HCT116 (cell line): ENCODE data around the gene APIP. TPM values are rescaled to one million over a fixed set of nuclear protein-coding genes. Genes with fewer than 3 reads are reported as not detected.

Experiments
- ATAC-seq: fragments of 200-7000 bp; cut with Tn5 transposase; 2 replicates; pipeline ENCODE4 v1.9.1; 2020; ENCODE audit warnings: mild to moderate bottlenecking, moderate library complexity
- BruUV-seq: library from RNA; stranded (reverse); fragments of 400-500 nt; replicated peaks from 2 replicates; lab custom pipeline; 2021; lab: Mats Ljungman, UMichigan
- CTCF ChIA-PET: fragments of 300-600 bp; sonication (Branson Sonifier 250); formaldehyde crosslinking; loops from one replicate; lab custom pipeline; 2021; ENCODE audit warnings: antibody characterized with exemption; lab: Charles Lee
- POLR2A ChIA-PET: fragments of 300-600, 350-600 bp; sonication (Branson Sonifier 250); formaldehyde crosslinking; loops from one replicate; lab custom pipeline; 2021; ENCODE audit warnings: antibody characterized with exemption; lab: Charles Lee
- RAD21 ChIA-PET, 2 experiments: fragments of 300-600 bp; sonication (Branson Sonifier 250); formaldehyde crosslinking; loops; one replicate each; lab custom pipeline; 2023; ENCODE audit warnings: low total read pairs in 2 of 2; ENCODE audit not compliant: uncharacterized antibody in 2 of 2, unreplicated experiment in 2 of 2, low non-redundant PET in 1 of 2; lab: Charles Lee
- DNase-seq: peaks from one replicate; pipeline ENCODE4 v3.0.0-alpha.2; 2010; ENCODE audit warnings: low read depth, low spot score
- H2AFZ ChIP-seq: fragments of 200-600 bp; shearing (Covaris generic), sonication (generic); 2 replicates; pipeline ENCODE4 v1.6.1; 2017; ENCODE audit warnings: low read depth, mixed run types, mixed read lengths, antibody characterized with exemption, low read length; ENCODE audit not compliant: poor library complexity, severe bottlenecking
- H3K27ac ChIP-seq: 2 replicates; pipeline ENCODE4 v1.5.1; 2012; ENCODE audit warnings: low read depth, low read length
- H3K27me3 ChIP-seq: fragments of 200-600 bp; sonication (generic); 2 replicates; pipeline ENCODE4 v1.6.1; 2016; ENCODE audit warnings: mixed run types, low read length, mixed read lengths; ENCODE audit not compliant: insufficient read depth
- H3K36me3 ChIP-seq, 2 experiments: fragments of 200-500 bp in 1 of 2; fragments of 200-600 bp in 1 of 2; sonication (Bioruptor generic) in 1 of 2; sonication (generic) in 1 of 2; 2 replicates each; pipeline versions ENCODE4 v1.5.1 to v1.6.1; 2014 to 2016; ENCODE audit warnings: low read length in 2 of 2, inconsistent platforms in 1 of 2, mixed read lengths in 1 of 2, mixed run types in 1 of 2; ENCODE audit not compliant: insufficient read depth in 2 of 2, control insufficient read depth in 1 of 2
- H3K4me1 ChIP-seq, 2 experiments: fragments of 200-600 bp in 1 of 2; sonication (generic) in 1 of 2; 2 replicates each; pipeline versions ENCODE4 v1.5.1 to v1.6.1; 2012 to 2017; ENCODE audit warnings: low read length in 2 of 2, inconsistent platforms in 1 of 2, mild to moderate bottlenecking in 1 of 2, mixed read lengths in 1 of 2, mixed run types in 1 of 2, moderate library complexity in 1 of 2; ENCODE audit not compliant: insufficient read depth in 2 of 2, control insufficient read depth in 1 of 2
- H3K4me2 ChIP-seq: fragments of 200-600 bp; sonication (generic); 2 replicates; pipeline ENCODE4 v1.6.1; 2017; ENCODE audit warnings: mixed run types, low read length, mixed read lengths
- H3K4me3 ChIP-seq, 2 experiments: fragments of 200-600 bp in 1 of 2; sonication (generic) in 1 of 2; replicated peaks in 1 of 2; 2 replicates each; pipeline ENCODE4 v1.5.1; 2011 to 2016; ENCODE audit warnings: low read length in 2 of 2, control low read depth in 1 of 2, low read depth in 1 of 2, mild to moderate bottlenecking in 1 of 2, mixed read lengths in 1 of 2, mixed run types in 1 of 2
- H3K79me2 ChIP-seq: fragments of 200-600 bp; sonication (generic); 2 replicates; pipeline ENCODE4 v1.6.1; 2017; ENCODE audit warnings: mild to moderate bottlenecking, mixed run types, low read length, moderate library complexity, mixed read lengths; ENCODE audit not compliant: insufficient read depth
- H3K9ac ChIP-seq: fragments of 200-600 bp; sonication (generic); 2 replicates; pipeline ENCODE4 v1.6.1; 2016; ENCODE audit warnings: low read length, mixed read lengths
- H3K9me2 ChIP-seq: fragments of 200-600 bp; sonication (generic), shearing (Covaris generic); 2 replicates; pipeline ENCODE4 v1.6.1; 2017; ENCODE audit warnings: mixed run types, mild to moderate bottlenecking, moderate library complexity; ENCODE audit not compliant: insufficient read depth
- H3K9me3 ChIP-seq, 2 experiments: fragments of 200-500 bp in 1 of 2; fragments of 200-600 bp in 1 of 2; sonication (Bioruptor generic) in 1 of 2; sonication (generic) in 1 of 2; 2 replicates each; pipeline ENCODE4 v1.6.1; 2014 to 2017; ENCODE audit warnings: low read length in 2 of 2, mixed read lengths in 2 of 2, inconsistent platforms in 1 of 2, low read depth in 1 of 2, mild to moderate bottlenecking in 1 of 2, mixed run types in 1 of 2, moderate library complexity in 1 of 2; ENCODE audit not compliant: control insufficient read depth in 1 of 2, insufficient read depth in 1 of 2
- H4K20me1 ChIP-seq: fragments of 200-600 bp; sonication (generic), shearing (Covaris generic); 2 replicates; pipeline ENCODE4 v1.6.1; 2017; ENCODE audit warnings: mixed run types, mild to moderate bottlenecking, moderate library complexity; ENCODE audit not compliant: insufficient read depth
- CBX3 ChIP-seq: IDR thresholded peaks from 2 replicates; pipeline ENCODE4 v1.6.1; 2012; ENCODE audit warnings: low read depth
- CTCF ChIP-seq, 3 experiments: fragments of 200-600 bp in 1 of 3; sonication (generic) in 1 of 3; IDR thresholded peaks in 2 of 3; conservative IDR thresholded peaks in 1 of 3; 2 replicates each; pipeline ENCODE4 v1.5.1; 2012 to 2017; ENCODE audit warnings: low read depth in 2 of 3, low read length in 2 of 3, antibody characterized with exemption in 1 of 3, borderline replicate concordance in 1 of 3, control low read depth in 1 of 3, mild to moderate bottlenecking in 1 of 3, mixed read lengths in 1 of 3, mixed run types in 1 of 3, moderate library complexity in 1 of 3; ENCODE audit not compliant: insufficient read depth in 1 of 3
- ELF1 ChIP-seq: IDR thresholded peaks from 2 replicates; pipeline ENCODE4 v1.6.1; 2012; ENCODE audit warnings: low read depth, borderline replicate concordance
- EZH2 ChIP-seq: fragments of 200-600 bp; sonication (generic); IDR thresholded peaks from 2 replicates; pipeline ENCODE4 v1.6.1; 2017; ENCODE audit warnings: antibody characterized with exemption, mixed run types
- EZH2phosphoT487 ChIP-seq: fragments of 200-600 bp; IDR thresholded peaks from 2 replicates; pipeline ENCODE4 v1.6.1; 2018; ENCODE audit warnings: antibody characterized with exemption, borderline replicate concordance
- FOSL1 ChIP-seq: IDR thresholded peaks from 2 replicates; pipeline ENCODE4 v1.6.1; 2012; ENCODE audit warnings: low read depth
- JUND ChIP-seq: IDR thresholded peaks from 2 replicates; pipeline ENCODE4 v1.6.1; 2012
- POLR2AphosphoS5 ChIP-seq: IDR thresholded peaks from 2 replicates; pipeline ENCODE4 v1.6.1; 2011; ENCODE audit warnings: mild to moderate bottlenecking, low read depth, low read length, moderate library complexity
- RAD21 ChIP-seq: IDR thresholded peaks from 2 replicates; pipeline ENCODE4 v1.6.1; 2012; ENCODE audit warnings: low read depth, mild to moderate bottlenecking
- REST ChIP-seq: IDR thresholded peaks from 2 replicates; pipeline ENCODE4 v1.6.1; 2012; ENCODE audit warnings: low read depth
- SIN3A ChIP-seq: IDR thresholded peaks from 2 replicates; pipeline ENCODE4 v1.6.1; 2012; ENCODE audit warnings: low read depth
- SP1 ChIP-seq: IDR thresholded peaks from 2 replicates; pipeline ENCODE4 v1.6.1; 2012; ENCODE audit warnings: low read depth
- ZFX ChIP-seq: fragments of 450-650 bp; IDR thresholded peaks from 2 replicates; pipeline ENCODE4 v1.6.1; 2017
- ZNF274 ChIP-seq: fragments of 200-500 bp; sonication (Bioruptor generic); IDR thresholded peaks from 2 replicates; pipeline ENCODE4 v1.6.1; 2014; ENCODE audit warnings: mild to moderate bottlenecking, low read depth, low read length, inconsistent platforms
- intact Hi-C: fragments of 100-400 bp; cut with micrococcal nuclease; formaldehyde crosslinking; loops from 2 replicates; pipeline ENCODE4 v1.10.0; 2022
- total RNA-seq: library from RNA; stranded (reverse); gene quantifications from one replicate; pipeline ENCODE4 v1.2.1, GENCODE V29; 2021; ENCODE audit not compliant: unreplicated experiment
- TF ChIP-seq, protein P1 (sequence below): IDR thresholded peaks from 2 replicates; pipeline ENCODE4 v1.6.1; 2012
- TF ChIP-seq, protein P2 (sequence below): IDR thresholded peaks from 2 replicates; pipeline ENCODE4 v1.6.1; 2011; ENCODE audit warnings: mild to moderate bottlenecking, low read length, moderate library complexity; ENCODE audit not compliant: insufficient replicate concordance; ENCODE audit errors: extremely low read depth

The APIP gene
- total RNA-seq, 1 experiment from 2014 or later = 41.2 TPM

DNA sequence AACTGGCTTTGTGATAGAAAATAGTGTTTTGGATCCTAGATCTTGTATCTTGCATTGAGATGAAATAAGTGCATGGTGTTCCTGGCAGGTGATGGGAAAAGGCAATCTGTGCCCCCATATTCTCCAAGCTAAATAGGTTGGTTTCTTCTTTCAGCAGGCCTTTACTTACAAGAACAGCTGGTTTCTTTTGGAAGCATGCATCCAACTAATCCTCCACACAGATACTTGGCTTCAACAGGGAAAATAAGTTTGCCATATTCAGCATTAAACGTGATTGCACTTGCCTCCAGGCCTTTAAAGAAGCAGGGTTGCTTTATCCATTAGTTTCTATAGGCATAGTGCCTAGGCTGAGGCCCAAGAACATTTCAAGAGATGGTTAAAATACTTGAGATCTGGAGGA is 59.9 kb downstream of the APIP start:
- Histone ChIP-seq H3K79me2 (no peaks in the 10 kb centered on the region), H4K20me1 (no peaks in the 10 kb centered on the region), H3K4me3 (no peak overlapping the region), H3K36me3 (no peaks in the 10 kb centered on the region), H3K9me2 (no peaks in the 10 kb centered on the region), H2AFZ (no peak overlapping the region), H3K27me3 (no peaks in the 10 kb centered on the region), H3K27ac (no peak overlapping the region), H3K4me1 (peaks cover 0 to 6% of the 10 kb centered on the region in 2 experiments; a peak in 1 of 4 replicates), H3K9me3 (no peaks in the 10 kb centered on the region), H3K9ac (no peak overlapping the region), H3K4me2 (no peak overlapping the region)
- RAD21 ChIA-PET = no interaction called here
- no TSS peak for BruUV-seq
- intact Hi-C loops = no loop called here
- DNase-seq (no peak), ATAC-seq (no peak)
- CTCF ChIA-PET = no interaction called here
- TF ChIP-seq REST (no peak), JUND (no peak), FOSL1 (no peak), EZH2phosphoT487 (no peak), POLR2AphosphoS5 (no peak), EZH2 (no peak), CBX3 (no peak), ELF1 (no peak), SP1 (no peak), RAD21 (no peak), ZFX (no peak), CTCF (IDR thresholded peaks at IDR 0.05 in 2 of 3, conservative IDR thresholded peaks at IDR 0.05 in 1 of 3; ENCODE audit: borderline replicate concordance in 1 of 3, insufficient read depth in 1 of 3, low read depth in 2 of 3, low read length in 2 of 3) (no peak), ZNF274 (no peak), SIN3A (no peak)
- TF ChIP-seq, protein P1, sequence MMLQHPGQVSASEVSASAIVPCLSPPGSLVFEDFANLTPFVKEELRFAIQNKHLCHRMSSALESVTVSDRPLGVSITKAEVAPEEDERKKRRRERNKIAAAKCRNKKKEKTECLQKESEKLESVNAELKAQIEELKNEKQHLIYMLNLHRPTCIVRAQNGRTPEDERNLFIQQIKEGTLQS = no peak
- TF ChIP-seq, protein P2, sequence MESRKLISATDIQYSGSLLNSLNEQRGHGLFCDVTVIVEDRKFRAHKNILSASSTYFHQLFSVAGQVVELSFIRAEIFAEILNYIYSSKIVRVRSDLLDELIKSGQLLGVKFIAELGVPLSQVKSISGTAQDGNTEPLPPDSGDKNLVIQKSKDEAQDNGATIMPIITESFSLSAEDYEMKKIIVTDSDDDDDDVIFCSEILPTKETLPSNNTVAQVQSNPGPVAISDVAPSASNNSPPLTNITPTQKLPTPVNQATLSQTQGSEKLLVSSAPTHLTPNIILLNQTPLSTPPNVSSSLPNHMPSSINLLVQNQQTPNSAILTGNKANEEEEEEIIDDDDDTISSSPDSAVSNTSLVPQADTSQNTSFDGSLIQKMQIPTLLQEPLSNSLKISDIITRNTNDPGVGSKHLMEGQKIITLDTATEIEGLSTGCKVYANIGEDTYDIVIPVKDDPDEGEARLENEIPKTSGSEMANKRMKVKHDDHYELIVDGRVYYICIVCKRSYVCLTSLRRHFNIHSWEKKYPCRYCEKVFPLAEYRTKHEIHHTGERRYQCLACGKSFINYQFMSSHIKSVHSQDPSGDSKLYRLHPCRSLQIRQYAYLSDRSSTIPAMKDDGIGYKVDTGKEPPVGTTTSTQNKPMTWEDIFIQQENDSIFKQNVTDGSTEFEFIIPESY = no peak
- POLR2A ChIA-PET = no interaction called here
